Mammary epithelial cell (primary cell): ENCODE measurements around the gene INSL3.

ENCODE experiments used
- EZH2 ChIP-seq: IDR thresholded peaks from 2 replicates; pipeline ENCODE4 v1.6.1; 2012; ENCODE audit warnings: low read length, inconsistent platforms, borderline replicate concordance
- TF ChIP-seq, protein P1 (sequence below), 2 donors: IDR thresholded peaks in 1 of 2; conservative IDR thresholded peaks in 1 of 2; 2 replicates each; pipeline ENCODE4 v1.5.1; 2011 to 2012; ENCODE audit warnings: inconsistent platforms in 2 of 2, low read length in 2 of 2, mild to moderate bottlenecking in 2 of 2, control low read depth in 1 of 2, low read depth in 1 of 2; ENCODE audit not compliant: insufficient read depth in 1 of 2; ENCODE audit errors: extremely low read depth in 1 of 2

DNA sequence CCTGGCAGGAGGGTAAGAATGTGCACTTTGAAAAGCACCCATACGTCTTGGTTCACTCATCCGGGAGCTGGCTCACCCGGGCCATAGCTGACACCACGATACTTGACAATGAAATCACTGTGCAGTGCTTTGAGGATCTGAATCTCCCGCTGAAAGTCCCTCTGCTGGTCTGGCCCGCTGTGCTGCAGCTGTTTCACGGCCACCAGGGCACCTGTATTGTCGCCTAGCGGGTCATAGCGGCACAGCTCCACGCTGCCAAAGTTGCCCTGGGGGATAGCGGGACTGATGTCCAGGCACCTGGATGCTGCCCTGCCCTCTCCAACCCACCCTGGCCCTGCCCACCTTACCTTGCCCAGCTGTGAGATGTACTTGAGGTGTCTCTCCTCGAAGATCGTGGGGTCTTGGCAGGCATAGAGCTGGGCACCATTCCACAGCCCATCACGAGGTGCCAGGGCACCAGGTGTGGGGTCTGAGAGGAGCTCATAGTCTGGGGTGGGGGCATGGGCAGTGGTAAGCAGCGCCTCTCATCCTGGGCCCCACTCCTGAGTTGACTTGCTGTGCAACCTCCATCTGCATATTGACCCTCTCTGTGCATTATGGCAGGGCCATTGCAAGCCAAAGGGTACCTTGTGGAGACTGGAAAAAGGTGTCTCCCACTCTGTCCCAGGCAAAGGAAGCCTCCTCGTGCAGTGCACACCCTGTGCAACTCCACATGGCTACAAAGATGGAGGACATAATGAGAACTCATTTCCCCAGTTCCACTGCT is 11.3 kb upstream of the INSL3 start:
- TF ChIP-seq, protein P1, sequence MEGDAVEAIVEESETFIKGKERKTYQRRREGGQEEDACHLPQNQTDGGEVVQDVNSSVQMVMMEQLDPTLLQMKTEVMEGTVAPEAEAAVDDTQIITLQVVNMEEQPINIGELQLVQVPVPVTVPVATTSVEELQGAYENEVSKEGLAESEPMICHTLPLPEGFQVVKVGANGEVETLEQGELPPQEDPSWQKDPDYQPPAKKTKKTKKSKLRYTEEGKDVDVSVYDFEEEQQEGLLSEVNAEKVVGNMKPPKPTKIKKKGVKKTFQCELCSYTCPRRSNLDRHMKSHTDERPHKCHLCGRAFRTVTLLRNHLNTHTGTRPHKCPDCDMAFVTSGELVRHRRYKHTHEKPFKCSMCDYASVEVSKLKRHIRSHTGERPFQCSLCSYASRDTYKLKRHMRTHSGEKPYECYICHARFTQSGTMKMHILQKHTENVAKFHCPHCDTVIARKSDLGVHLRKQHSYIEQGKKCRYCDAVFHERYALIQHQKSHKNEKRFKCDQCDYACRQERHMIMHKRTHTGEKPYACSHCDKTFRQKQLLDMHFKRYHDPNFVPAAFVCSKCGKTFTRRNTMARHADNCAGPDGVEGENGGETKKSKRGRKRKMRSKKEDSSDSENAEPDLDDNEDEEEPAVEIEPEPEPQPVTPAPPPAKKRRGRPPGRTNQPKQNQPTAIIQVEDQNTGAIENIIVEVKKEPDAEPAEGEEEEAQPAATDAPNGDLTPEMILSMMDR (conservative IDR thresholded peaks at IDR 0.05 in 1 of 2, IDR thresholded peaks at IDR 0.05 in 1 of 2; ENCODE audit: extremely low read depth in 1 of 2, insufficient read depth in 1 of 2, low read depth in 1 of 2, low read length in 2 of 2) = no peak
- no peak for TF ChIP-seq EZH2
